Panc1 (cell line): ENCODE results near the gene CAPS2. TPM values are rescaled to one million over a fixed set of nuclear protein-coding genes. Genes with fewer than 3 reads are reported as not detected.

ENCODE experiments used
- ATAC-seq: fragments of 200-7000 bp; cut with Tn5 transposase; 2 replicates; pipeline ENCODE4 v1.9.1; 2020; ENCODE audit warnings: mild to moderate bottlenecking, moderate library complexity
- BruUV-seq: library from RNA; stranded (reverse); fragments of 400-500 nt; replicated peaks from 2 replicates; lab custom pipeline; 2021; lab: Mats Ljungman, UMichigan
- CTCF ChIA-PET: fragments of 300-600 bp; sonication (Branson Sonifier 250); formaldehyde crosslinking; loops from one replicate; lab custom pipeline; 2022; ENCODE audit warnings: antibody characterized with exemption; lab: Charles Lee
- POLR2A ChIA-PET: fragments of 300-600 bp; sonication (Branson Sonifier 250); formaldehyde crosslinking; loops from one replicate; lab custom pipeline; 2022; ENCODE audit warnings: antibody characterized with exemption; lab: Charles Lee
- DNase-seq: peaks from one replicate; pipeline ENCODE4 v3.0.0-alpha.2; 2010; ENCODE audit warnings: low read depth, low spot score
- H3K27ac ChIP-seq: 2 replicates; pipeline ENCODE4 v1.5.1; 2011; ENCODE audit warnings: mild to moderate bottlenecking, low read length, inconsistent platforms
- H3K27me3 ChIP-seq: fragments of 200-500 bp; sonication (Bioruptor generic); 2 replicates; pipeline ENCODE4 v1.6.0; 2014; ENCODE audit warnings: low read length, inconsistent platforms; ENCODE audit not compliant: control insufficient read depth, insufficient read depth
- H3K36me3 ChIP-seq: fragments of 200-500 bp; sonication (Bioruptor generic); 2 replicates; pipeline ENCODE4 v1.5.1; 2014; ENCODE audit warnings: inconsistent platforms, mild to moderate bottlenecking, low read length, moderate library complexity; ENCODE audit not compliant: control insufficient read depth, insufficient read depth
- H3K4me1 ChIP-seq: 2 replicates; pipeline ENCODE4 v1.5.1; 2011; ENCODE audit warnings: inconsistent platforms, mild to moderate bottlenecking, low read length, moderate library complexity; ENCODE audit not compliant: control insufficient read depth, insufficient read depth
- H3K4me3 ChIP-seq, 2 experiments: 2 replicates each; pipeline ENCODE4 v1.5.1; 2011 to 2012; ENCODE audit warnings: low read depth in 2 of 2, low read length in 2 of 2, mild to moderate bottlenecking in 2 of 2, inconsistent platforms in 1 of 2, moderate library complexity in 1 of 2
- H3K9me3 ChIP-seq: fragments of 200-500 bp; sonication (Bioruptor generic); 2 replicates; pipeline ENCODE4 v1.5.1; 2014; ENCODE audit warnings: low read depth, mild to moderate bottlenecking, inconsistent platforms, low read length, moderate library complexity; ENCODE audit not compliant: control insufficient read depth, insufficient read depth
- POLR2AphosphoS5 ChIP-seq: IDR thresholded peaks from 2 replicates; pipeline ENCODE4 v1.6.1; 2012; ENCODE audit warnings: mild to moderate bottlenecking, low read depth, low read length, moderate library complexity
- REST ChIP-seq, 2 experiments: IDR thresholded peaks; 2 replicates each; pipeline ENCODE4 v1.6.1; 2011 to 2012; ENCODE audit warnings: low read depth in 2 of 2, control low read depth in 1 of 2, low read length in 1 of 2, mild to moderate bottlenecking in 1 of 2, moderate library complexity in 1 of 2; ENCODE audit not compliant: insufficient read depth in 1 of 2
- SIN3A ChIP-seq: IDR thresholded peaks from 2 replicates; pipeline ENCODE4 v1.6.1; 2012; ENCODE audit warnings: low read depth, mild to moderate bottlenecking, low read length, moderate library complexity, borderline replicate concordance; ENCODE audit not compliant: insufficient read depth
- TCF7L2 ChIP-seq: IDR thresholded peaks from 2 replicates; pipeline ENCODE4 v1.6.1; 2011; ENCODE audit warnings: mild to moderate bottlenecking, low read depth, low read length, inconsistent platforms
- in situ Hi-C: cut with HindIII; loops from 2 replicates; pipeline ENCODE4 v1.10.0; 2016; ENCODE audit warnings: low sequenced_read_pairs, low pct_unique_long_range_greater_than_20kb
- intact Hi-C: fragments of 100-400 bp; cut with micrococcal nuclease; formaldehyde crosslinking; loops from one replicate; pipeline ENCODE4 v1.10.0; 2022; ENCODE audit not compliant: unreplicated experiment
- total RNA-seq: library from RNA; stranded (reverse); gene quantifications from one replicate; pipeline ENCODE4 v1.2.1, GENCODE V29; 2021; ENCODE audit not compliant: unreplicated experiment
- TF ChIP-seq, protein P1 (sequence below): fragments of 450-650 bp; IDR thresholded peaks from 2 replicates; pipeline ENCODE4 v1.5.1; 2017; ENCODE audit warnings: mild to moderate bottlenecking

CAPS2 gene
- total RNA-seq, 1 experiment from 2014 or later, result 11.8 TPM

DNA sequence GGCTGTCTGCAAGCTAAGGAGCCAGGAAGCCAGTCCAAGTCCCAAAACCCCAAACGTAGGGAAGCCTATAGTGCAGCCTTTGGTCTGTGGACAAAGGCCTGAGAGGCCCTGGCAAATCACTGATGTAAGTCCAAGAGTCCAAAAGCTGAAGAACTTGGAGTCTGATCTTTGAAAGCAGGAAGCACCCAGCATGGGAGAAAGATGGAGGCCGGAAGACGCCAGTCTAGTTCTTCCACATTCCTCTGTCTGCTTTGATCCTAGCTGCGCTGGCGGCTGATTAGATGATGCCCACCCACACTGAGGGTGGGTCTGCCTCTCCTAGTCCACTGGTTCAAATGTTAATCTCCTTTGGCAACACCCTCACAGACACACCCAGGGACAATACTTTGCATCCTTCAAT is 58.5 kb downstream of the CAPS2 start:
- Histone ChIP-seq H3K36me3 (no peaks in the 10 kb centered on the region), H3K27me3 (no peaks in the 10 kb centered on the region), H3K4me3 (no peak overlapping the region), H3K4me1 (no peaks in the 10 kb centered on the region), H3K9me3 (no peaks in the 10 kb centered on the region), H3K27ac (no peak overlapping the region)
- in situ Hi-C loops, result no loop called here
- DNase-seq (no peak), ATAC-seq (no peak)
- ChIA-PET POLR2A (no interaction called here), CTCF (no interaction called here)
- TF ChIP-seq, protein P1, sequence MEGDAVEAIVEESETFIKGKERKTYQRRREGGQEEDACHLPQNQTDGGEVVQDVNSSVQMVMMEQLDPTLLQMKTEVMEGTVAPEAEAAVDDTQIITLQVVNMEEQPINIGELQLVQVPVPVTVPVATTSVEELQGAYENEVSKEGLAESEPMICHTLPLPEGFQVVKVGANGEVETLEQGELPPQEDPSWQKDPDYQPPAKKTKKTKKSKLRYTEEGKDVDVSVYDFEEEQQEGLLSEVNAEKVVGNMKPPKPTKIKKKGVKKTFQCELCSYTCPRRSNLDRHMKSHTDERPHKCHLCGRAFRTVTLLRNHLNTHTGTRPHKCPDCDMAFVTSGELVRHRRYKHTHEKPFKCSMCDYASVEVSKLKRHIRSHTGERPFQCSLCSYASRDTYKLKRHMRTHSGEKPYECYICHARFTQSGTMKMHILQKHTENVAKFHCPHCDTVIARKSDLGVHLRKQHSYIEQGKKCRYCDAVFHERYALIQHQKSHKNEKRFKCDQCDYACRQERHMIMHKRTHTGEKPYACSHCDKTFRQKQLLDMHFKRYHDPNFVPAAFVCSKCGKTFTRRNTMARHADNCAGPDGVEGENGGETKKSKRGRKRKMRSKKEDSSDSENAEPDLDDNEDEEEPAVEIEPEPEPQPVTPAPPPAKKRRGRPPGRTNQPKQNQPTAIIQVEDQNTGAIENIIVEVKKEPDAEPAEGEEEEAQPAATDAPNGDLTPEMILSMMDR, result no peak
- no peak for TF ChIP-seq POLR2AphosphoS5
- TF ChIP-seq TCF7L2, result no peak
- TF ChIP-seq SIN3A, result no peak
- no peak for TF ChIP-seq REST (IDR thresholded peaks at IDR 0.05; ENCODE audit: insufficient read depth in 1 of 2, low read depth in 2 of 2, low read length in 1 of 2)
- no TSS peak for BruUV-seq
- intact Hi-C loops, result no loop called here

GRCh38 chr12:75270157-75270556 is 60.0 kb downstream of the CAPS2 start:
- in situ Hi-C loops (no loop called here), intact Hi-C loops (no loop called here)
- Histone ChIP-seq H3K4me3 (no peak overlapping the region), H3K4me1 (no peaks in the 10 kb centered on the region), H3K9me3 (no peaks in the 10 kb centered on the region; the same call in 1 of the 2 replicates), H3K36me3 (no peaks in the 10 kb centered on the region), H3K27ac (no peak overlapping the region), H3K27me3 (no peaks in the 10 kb centered on the region)
- TF ChIP-seq, protein P1, result no peak
- TF ChIP-seq REST (IDR thresholded peaks at IDR 0.05; ENCODE audit: insufficient read depth in 1 of 2, low read depth in 2 of 2, low read length in 1 of 2) (no peak), TCF7L2 (no peak)
- BruUV-seq, result no TSS peak
- DNase-seq (no peak), ATAC-seq (no peak)
- ChIA-PET CTCF (no interaction called here), POLR2A (no interaction called here)
